ENCODE data around the gene BRINP1. TPM values are rescaled to one million over a fixed set of nuclear protein-coding genes. Genes with fewer than 3 reads are reported as not detected.
"Not testable (repeated sequence)": the region's sequence is repeated elsewhere in the genome, so short reads cannot be mapped to it uniquely, and the experiment has no call there.

Gene BRINP1
- total and polyA plus RNA-seq, 2 donors (not counting 3 experiments of a cell fraction or from before 2014, with no cell fraction given): 0.04 TPM; not detected in 1

DNA sequence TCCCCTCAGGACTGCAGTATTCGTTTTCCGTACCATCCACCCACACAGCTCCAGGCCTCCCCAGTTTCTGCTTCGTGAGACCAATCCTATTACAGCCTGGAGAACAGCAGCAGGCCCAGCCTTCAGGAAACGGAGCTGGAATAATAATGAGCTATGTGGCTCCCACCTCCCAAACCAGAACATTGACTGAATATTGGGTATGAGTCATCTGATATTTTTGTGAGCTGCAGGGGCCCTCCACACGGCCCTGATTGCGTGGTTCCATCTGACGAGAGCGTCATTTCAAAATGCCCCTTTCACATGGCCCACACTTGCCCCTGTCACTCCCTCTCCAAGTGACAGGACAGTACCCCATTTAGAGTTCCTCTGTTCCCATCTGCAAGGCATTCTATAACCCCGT is 192.0 kb downstream of the BRINP1 start:
- ChIA-PET CTCF (no interaction called here), POLR2A (no interaction called here)
- Histone ChIP-seq H2AFZ (ENCODE audit: low read depth, low read length) (no peak overlapping the region), H3K9me1 (replicated peaks; ENCODE audit: control insufficient read depth, extremely low read depth, insufficient read depth, low read length) (no peaks in the 10 kb centered on the region), H3K4me1 (ENCODE audit: control insufficient read depth, extremely low read depth, insufficient read depth, low read length) (no peaks in the 10 kb centered on the region), H3K79me2 (ENCODE audit: control insufficient read depth, insufficient read depth, low read length) (no peaks in the 10 kb centered on the region), H3K9ac (replicated peaks; ENCODE audit: extremely low read depth, insufficient read depth, low read length) (no peak overlapping the region), H3K4me3 (replicated peaks in 1 of 3; ENCODE audit: insufficient read depth in 1 of 3, low read depth in 1 of 3, low read length in 3 of 3) (no peak overlapping the region), H3K4me2 (ENCODE audit: insufficient read depth, low read length) (no peak overlapping the region), H3K9me3 (replicated peaks; ENCODE audit: control insufficient read depth, insufficient read depth, low read length) (peaks cover 2% of the 10 kb centered on the region), H3K27ac (ENCODE audit: insufficient read depth, low read depth, low read length) (no peak overlapping the region), H4K20me1 (replicated peaks; ENCODE audit: control insufficient read depth, extremely low read depth, insufficient read depth, low read length) (no peaks in the 10 kb centered on the region), H3K36me3 (ENCODE audit: control insufficient read depth in 2 of 2, extremely low read depth in 1 of 2, insufficient read depth in 2 of 2, low read length in 2 of 2) (no peaks in the 10 kb centered on the region), H3K27me3 (ENCODE audit: control insufficient read depth in 2 of 2, insufficient read depth in 2 of 2, low read length in 2 of 2) (no peaks in the 10 kb centered on the region)
- TF ChIP-seq FOS (IDR thresholded peaks at IDR 0.05; ENCODE audit: borderline replicate concordance, insufficient read depth, low read length): no peak
- intact Hi-C loops (cut with micrococcal nuclease): no loop called here
- DNase-seq (ENCODE audit: low read depth, low spot score) (no peak), FAIRE-seq (no peak)
- dilution Hi-C loops (cut with MboI; ENCODE audit: extremely low pct_ligation_motif_present, low sequenced_read_pairs): no loop called here
- no TSS peak for BruUV-seq (replicated peaks)

DNA sequence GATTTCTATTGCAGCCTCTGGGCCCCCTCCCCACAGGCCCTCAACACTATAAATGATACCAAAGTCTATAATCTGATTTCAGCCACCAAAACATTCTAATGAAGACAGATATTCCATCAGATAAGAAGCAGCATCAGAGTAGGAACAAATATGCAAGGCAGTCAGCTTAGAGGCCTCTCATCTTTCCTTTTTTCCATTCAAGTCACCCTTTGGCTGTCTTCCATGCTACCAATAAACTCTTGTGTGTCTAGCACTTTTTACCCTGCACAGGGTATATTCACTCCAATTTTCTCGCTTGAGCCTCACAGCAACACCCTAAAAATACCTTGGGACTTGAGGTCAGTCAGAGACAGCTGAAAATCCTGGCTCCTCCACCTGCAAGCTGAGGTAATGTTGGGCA is 193.7 kb downstream of the BRINP1 start:
- Histone ChIP-seq H3K79me2 (ENCODE audit: control insufficient read depth, insufficient read depth, low read length) (no peaks in the 10 kb centered on the region), H2AFZ (ENCODE audit: low read depth, low read length) (no peak overlapping the region), H3K4me1 (ENCODE audit: control insufficient read depth, extremely low read depth, insufficient read depth, low read length) (no peaks in the 10 kb centered on the region), H3K4me3 (replicated peaks in 1 of 3; ENCODE audit: insufficient read depth in 1 of 3, low read depth in 1 of 3, low read length in 3 of 3) (no peak overlapping the region), H3K27me3 (ENCODE audit: control insufficient read depth in 2 of 2, insufficient read depth in 2 of 2, low read length in 2 of 2) (no peaks in the 10 kb centered on the region), H3K9ac (replicated peaks; ENCODE audit: extremely low read depth, insufficient read depth, low read length) (no peak overlapping the region), H4K20me1 (replicated peaks; ENCODE audit: control insufficient read depth, extremely low read depth, insufficient read depth, low read length) (no peaks in the 10 kb centered on the region), H3K27ac (ENCODE audit: insufficient read depth, low read depth, low read length) (no peak overlapping the region), H3K36me3 (ENCODE audit: control insufficient read depth in 2 of 2, extremely low read depth in 1 of 2, insufficient read depth in 2 of 2, low read length in 2 of 2) (no peaks in the 10 kb centered on the region), H3K9me1 (replicated peaks; ENCODE audit: control insufficient read depth, extremely low read depth, insufficient read depth, low read length) (no peaks in the 10 kb centered on the region), H3K9me3 (replicated peaks; ENCODE audit: control insufficient read depth, insufficient read depth, low read length) (peaks cover 2% of the 10 kb centered on the region), H3K4me2 (ENCODE audit: insufficient read depth, low read length) (no peak overlapping the region)
- FAIRE-seq (no peak), DNase-seq (ENCODE audit: low read depth, low spot score) (no peak)
- no peak for TF ChIP-seq FOS (IDR thresholded peaks at IDR 0.05; ENCODE audit: borderline replicate concordance, insufficient read depth, low read length)
- dilution Hi-C loops (cut with MboI; ENCODE audit: extremely low pct_ligation_motif_present, low sequenced_read_pairs): no loop called here
- no TSS peak for BruUV-seq (replicated peaks)
- intact Hi-C loops (cut with micrococcal nuclease): no loop called here
- ChIA-PET CTCF (no interaction called here), POLR2A (no interaction called here)

- H3K4me2 ChIP-seq (ENCODE audit: insufficient read depth, low read length); POLR2A ChIA-PET; H3K36me3 ChIP-seq (ENCODE audit: control insufficient read depth in 2 of 2, extremely low read depth in 1 of 2, insufficient read depth in 2 of 2, low read length in 2 of 2); H3K27ac ChIP-seq (ENCODE audit: insufficient read depth, low read depth, low read length); H3K9me1 ChIP-seq (replicated peaks; ENCODE audit: control insufficient read depth, extremely low read depth, insufficient read depth, low read length); intact Hi-C loops (cut with micrococcal nuclease); H3K79me2 ChIP-seq (ENCODE audit: control insufficient read depth, insufficient read depth, low read length); H2AFZ ChIP-seq (ENCODE audit: low read depth, low read length); DNase-seq (ENCODE audit: low read depth, low spot score); BruUV-seq (replicated peaks); H3K9ac ChIP-seq (replicated peaks; ENCODE audit: extremely low read depth, insufficient read depth, low read length); FAIRE-seq; H3K4me3 ChIP-seq (replicated peaks in 1 of 3; ENCODE audit: insufficient read depth in 1 of 3, low read depth in 1 of 3, low read length in 3 of 3); H4K20me1 ChIP-seq (replicated peaks; ENCODE audit: control insufficient read depth, extremely low read depth, insufficient read depth, low read length); H3K27me3 ChIP-seq (ENCODE audit: control insufficient read depth in 2 of 2, insufficient read depth in 2 of 2, low read length in 2 of 2); dilution Hi-C loops (cut with MboI; ENCODE audit: extremely low pct_ligation_motif_present, low sequenced_read_pairs); H3K9me3 ChIP-seq (replicated peaks; ENCODE audit: control insufficient read depth, insufficient read depth, low read length); CTCF ChIA-PET; H3K4me1 ChIP-seq (ENCODE audit: control insufficient read depth, extremely low read depth, insufficient read depth, low read length): not testable (repeated sequence)
Observed at GRCh38 chr9:119169222-119169621, 200.0 kb downstream of the BRINP1 start.

All from endothelial cell of umbilical vein (primary cell).